GM12878 (cell line): ENCODE results near the gene CBR4.

Source experiments
- POLR2A ChIP-seq: IDR thresholded peaks from 2 replicates; pipeline ENCODE4 v1.6.1; 2011; ENCODE audit warnings: low read depth, mild to moderate bottlenecking, low read length
- SMC3 ChIP-seq: IDR thresholded peaks from 2 replicates; pipeline ENCODE4 v1.6.1; 2011; ENCODE audit warnings: low read length, improper control_type of control experiment, borderline replicate concordance
- SREBF2 ChIP-seq: IDR thresholded peaks from 2 replicates; pipeline ENCODE4 v1.6.1; 2012; ENCODE audit warnings: mild to moderate bottlenecking, low read length
- TCF7 ChIP-seq: IDR thresholded peaks from 2 replicates; pipeline ENCODE4 v1.6.1; 2014; ENCODE audit warnings: antibody characterized with exemption, borderline replicate concordance
- TF ChIP-seq, protein P1 (sequence below): IDR thresholded peaks from 2 replicates; pipeline ENCODE4 v1.6.1; 2011; ENCODE audit warnings: low read depth, mild to moderate bottlenecking, low read length, moderate library complexity, borderline replicate concordance; ENCODE audit errors: extremely low read depth
- TF ChIP-seq, protein P2 (sequence below), 3 experiments: IDR thresholded peaks in 2 of 3; conservative IDR thresholded peaks in 1 of 3; 2 replicates each; pipeline ENCODE4 v1.5.1; 2011; ENCODE audit warnings: low read depth in 3 of 3, low read length in 3 of 3, mild to moderate bottlenecking in 3 of 3, control low read depth in 2 of 3, moderate library complexity in 2 of 3, inconsistent platforms in 1 of 3, mixed read lengths in 1 of 3; ENCODE audit not compliant: control insufficient read depth in 2 of 3, insufficient read depth in 1 of 3; ENCODE audit errors: extremely low read depth in 1 of 3

DNA sequence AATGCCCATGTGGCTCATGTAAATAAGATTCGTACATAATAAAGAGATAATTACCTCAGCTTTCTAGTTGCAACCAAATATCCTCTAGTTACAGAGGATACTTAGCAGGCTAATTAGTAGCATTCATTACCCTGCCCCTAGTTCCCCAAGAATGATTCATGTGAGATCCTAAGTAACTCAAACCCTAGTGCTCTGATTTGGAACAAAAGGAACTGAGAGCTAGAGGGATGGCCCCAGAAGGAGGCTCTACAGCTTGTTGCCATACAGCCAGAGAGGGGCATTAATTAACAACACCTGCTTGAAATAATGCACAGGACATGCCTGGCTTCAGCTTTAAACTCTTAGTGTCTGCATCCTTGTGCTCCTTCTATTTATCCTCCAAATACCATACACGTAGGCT is 32.6 kb upstream of the CBR4 start:
- TF ChIP-seq, protein P1, sequence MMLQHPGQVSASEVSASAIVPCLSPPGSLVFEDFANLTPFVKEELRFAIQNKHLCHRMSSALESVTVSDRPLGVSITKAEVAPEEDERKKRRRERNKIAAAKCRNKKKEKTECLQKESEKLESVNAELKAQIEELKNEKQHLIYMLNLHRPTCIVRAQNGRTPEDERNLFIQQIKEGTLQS: no peak
- TF ChIP-seq POLR2A: no peak
- TF ChIP-seq SMC3: no peak
- no peak for TF ChIP-seq SREBF2
- no peak for TF ChIP-seq TCF7
- TF ChIP-seq, protein P2, sequence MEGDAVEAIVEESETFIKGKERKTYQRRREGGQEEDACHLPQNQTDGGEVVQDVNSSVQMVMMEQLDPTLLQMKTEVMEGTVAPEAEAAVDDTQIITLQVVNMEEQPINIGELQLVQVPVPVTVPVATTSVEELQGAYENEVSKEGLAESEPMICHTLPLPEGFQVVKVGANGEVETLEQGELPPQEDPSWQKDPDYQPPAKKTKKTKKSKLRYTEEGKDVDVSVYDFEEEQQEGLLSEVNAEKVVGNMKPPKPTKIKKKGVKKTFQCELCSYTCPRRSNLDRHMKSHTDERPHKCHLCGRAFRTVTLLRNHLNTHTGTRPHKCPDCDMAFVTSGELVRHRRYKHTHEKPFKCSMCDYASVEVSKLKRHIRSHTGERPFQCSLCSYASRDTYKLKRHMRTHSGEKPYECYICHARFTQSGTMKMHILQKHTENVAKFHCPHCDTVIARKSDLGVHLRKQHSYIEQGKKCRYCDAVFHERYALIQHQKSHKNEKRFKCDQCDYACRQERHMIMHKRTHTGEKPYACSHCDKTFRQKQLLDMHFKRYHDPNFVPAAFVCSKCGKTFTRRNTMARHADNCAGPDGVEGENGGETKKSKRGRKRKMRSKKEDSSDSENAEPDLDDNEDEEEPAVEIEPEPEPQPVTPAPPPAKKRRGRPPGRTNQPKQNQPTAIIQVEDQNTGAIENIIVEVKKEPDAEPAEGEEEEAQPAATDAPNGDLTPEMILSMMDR (IDR thresholded peaks at IDR 0.05 in 2 of 3, conservative IDR thresholded peaks at IDR 0.05 in 1 of 3; ENCODE audit: control insufficient read depth in 2 of 3, extremely low read depth in 1 of 3, insufficient read depth in 1 of 3, low read depth in 3 of 3, low read length in 3 of 3): no peak
